Transverse colon (tissue), 4 donors: ENCODE results near the gene EML4. TPM values are rescaled to one million over a fixed set of nuclear protein-coding genes. Genes with fewer than 3 reads are reported as not detected.

ENCODE experiments used
- DNase-seq: peaks from one replicate; pipeline ENCODE4 v3.0.0-alpha.2; 2019
- H3K27ac ChIP-seq, 4 donors: fragments of 200-600 bp; sonication (generic); 2 replicates each; pipeline ENCODE4 v1.5.1; 2016 to 2018; ENCODE audit warnings: inconsistent platforms in 4 of 4
- H3K27me3 ChIP-seq: fragments of 200-600 bp; sonication (generic); 2 replicates; pipeline ENCODE4 v1.5.1; 2017; ENCODE audit warnings: inconsistent platforms
- H3K36me3 ChIP-seq, 4 donors: fragments of 200-600 bp; sonication (generic); 2 replicates each; pipeline ENCODE4 v1.5.1; 2017 to 2019; ENCODE audit warnings: inconsistent platforms in 4 of 4
- H3K4me1 ChIP-seq, 4 donors: fragments of 200-600 bp; sonication (generic); 2 replicates each; pipeline ENCODE4 v1.5.1; 2017 to 2020; ENCODE audit warnings: inconsistent platforms in 4 of 4
- H3K4me3 ChIP-seq, 4 donors: fragments of 200-600 bp; sonication (generic); 1 replicate in 1 of 4; 2 replicates in 3 of 4; pipeline versions ENCODE4 v1.5.1 to v1.6.1; 2017 to 2019; ENCODE audit warnings: inconsistent platforms in 4 of 4
- H3K9me3 ChIP-seq, 2 donors: fragments of 200-600 bp; sonication (generic); 2 replicates each; pipeline ENCODE4 v1.5.1; 2017 to 2019; ENCODE audit warnings: inconsistent platforms in 2 of 2
- CTCF ChIP-seq, 5 experiments: fragments of 200-600 bp in 3 of 5; fragments of 450-650 bp in 2 of 5; sonication (generic) in 3 of 5; IDR thresholded peaks; 1 replicate in 2 of 5; 2 replicates in 3 of 5; pipeline ENCODE4 v1.5.1; 2016 to 2017; ENCODE audit warnings: antibody characterized with exemption in 5 of 5, inconsistent platforms in 3 of 5, mild to moderate bottlenecking in 2 of 5, moderate library complexity in 1 of 5
- EP300 ChIP-seq: sonication (generic); formaldehyde crosslinking; IDR thresholded peaks from one replicate; pipeline ENCODE4 v1.6.1; 2017; ENCODE audit warnings: antibody characterized with exemption, low read depth
- POLR2A ChIP-seq: fragments of 450-650 bp; IDR thresholded peaks from one replicate; pipeline ENCODE4 v1.6.1; 2016; ENCODE audit warnings: antibody characterized with exemption, mild to moderate bottlenecking, moderate library complexity
- POLR2AphosphoS5 ChIP-seq, 3 donors: sonication (generic); formaldehyde crosslinking; IDR thresholded peaks; one replicate each; pipeline ENCODE4 v1.6.1; 2016; ENCODE audit warnings: antibody characterized with exemption in 3 of 3
- whole genome bisulfite sequencing, 2 donors: methylation state at CpG; one replicate each; pipeline ENCODE4 v1.1.5; 2018; ENCODE audit warnings: low coverage in 1 of 2; 5-methylcytosine and 5-hydroxymethylcytosine counted together
- in situ Hi-C, 4 donors: fragments of 200-750 bp; cut with MboI; loops; one replicate each; pipeline versions ENCODE4 v1.15.0 to v1.15.1; 2017; ENCODE audit warnings: low sequenced_read_pairs in 3 of 4, low pct_ligation_motif_present in 1 of 4, low pct_unique_long_range_greater_than_20kb in 1 of 4
- intact Hi-C: fragments of 100-400 bp; cut with DNase I; formaldehyde crosslinking; loops from one replicate; pipeline ENCODE4 v1.15.1; 2023; ENCODE audit warnings: low total_unique reads
- total RNA-seq, 4 donors: library from RNA; depleted of rRNA; stranded (reverse); fragments of >200 nt; gene quantifications; one replicate each; pipeline ENCODE4 v1.1.0, GENCODE V29; 2016

The EML4 gene
- total RNA-seq, 4 donors from 2014 or later: 49.7 to 91.5 (median 67.5) TPM

GRCh38 chr2:42339191-42339912 is 170.2 kb downstream of the EML4 start:
- intact Hi-C loops: no loop called here
- Histone ChIP-seq H3K36me3 (no peaks in the 10 kb centered on the region), H3K4me1 (peaks cover 0 to 10% (median 6%) of the 10 kb centered on the region in 4 donors)

GRCh38 chr2:42340045-42340937 is 171.1 kb downstream of the EML4 start:
- WGBS, 2 donors: 91 to 98% methylated on average over 7 to 23 of the region's 23 CpGs
- peaks cover 0 to 10% (median 6%) of the 10 kb centered on the region in 4 donors for H3K4me1 ChIP-seq
- no peaks in the 10 kb centered on the region for H3K9me3 ChIP-seq
- no peaks in the 10 kb centered on the region for H3K27me3 ChIP-seq
- in situ Hi-C loops (loop anchor here in 3 of 4 donors (25.0 kb wide), 2 partner anchors 228 to 478 kb away; no protein-coding TSS in a partner anchor), intact Hi-C loops (no loop called here)
- no peak overlapping the region for H3K27ac ChIP-seq
- no peak for DNase-seq
- TF ChIP-seq EP300 (no peak), POLR2A (no peak), CTCF (IDR thresholded peaks at IDR 0.05) (no peak), POLR2AphosphoS5 (IDR thresholded peaks at IDR 0.05) (no peak)
- peaks cover 0 to 8% (median 0%) of the 10 kb centered on the region in 4 donors for H3K36me3 ChIP-seq
- H3K4me3 ChIP-seq: no peak overlapping the region

More at GRCh38 chr2:42339191-42339912, 170.2 kb downstream of the EML4 start:
- 88 to 92% methylated on average over 15 to 21 of the region's 21 CpGs for whole genome bisulfite sequencing, 2 donors
- in situ Hi-C loops: loop anchor here in 3 of 4 donors (25.0 kb wide), 2 partner anchors 227 to 477 kb away; no protein-coding TSS in a partner anchor
- Histone ChIP-seq H3K27me3 (no peaks in the 10 kb centered on the region), H3K4me3 (no peak overlapping the region), H3K27ac (no peak overlapping the region), H3K9me3 (no peaks in the 10 kb centered on the region)
- no peak for DNase-seq
- TF ChIP-seq POLR2A (no peak), POLR2AphosphoS5 (IDR thresholded peaks at IDR 0.05) (no peak), CTCF (IDR thresholded peaks at IDR 0.05) (no peak), EP300 (no peak)

- no peaks in the 10 kb centered on the region for H3K27me3 ChIP-seq
- TF ChIP-seq POLR2A (no peak), CTCF (IDR thresholded peaks at IDR 0.05) (no peak), POLR2AphosphoS5 (IDR thresholded peaks at IDR 0.05) (no peak), EP300 (no peak)
- peaks cover 0 to 10% (median 6%) of the 10 kb centered on the region in 4 donors for H3K4me1 ChIP-seq
- in situ Hi-C loops (loop anchor here in 3 of 4 donors (25.0 kb wide), 2 partner anchors 229 to 479 kb away; no protein-coding TSS in a partner anchor), intact Hi-C loops (no loop called here)
- WGBS, 2 donors: 90% methylated on average over 10 of the region's 10 CpGs; no CpG with 5 or more reads in 1 of the 2 donors
- H3K4me3 ChIP-seq: no peak overlapping the region
- H3K36me3 ChIP-seq: peaks cover 0 to 8% (median 0%) of the 10 kb centered on the region in 4 donors
- H3K27ac ChIP-seq: no peak overlapping the region
- DNase-seq: no peak
- H3K9me3 ChIP-seq: no peaks in the 10 kb centered on the region
Measured at GRCh38 chr2:42340938-42341636, 171.9 kb downstream of the EML4 start.
